ENCODE results near the gene PABPN1. TPM values are rescaled to one million over a fixed set of nuclear protein-coding genes. Genes with fewer than 3 reads are reported as not detected.

The PABPN1 gene
- polyA plus RNA-seq, 2 of the 4 experiments (the other 2 are of a cell fraction), result 157 to 197 TPM

- TF ChIP-seq MAX (IDR thresholded peaks at IDR 0.05), result peak; percentile 61
- peak; percentile 63 for TF ChIP-seq KDM5A (IDR thresholded peaks at IDR 0.05)
- no peak for TF ChIP-seq BHLHE40 (IDR thresholded peaks at IDR 0.05; ENCODE audit: low read depth, low read length)
- no peak for TF ChIP-seq RFX5 (IDR thresholded peaks at IDR 0.05)
- no peak for TF ChIP-seq FOXS1 (CRISPR knock-in tag; IDR thresholded peaks at IDR 0.05)
- TF ChIP-seq POLR2AphosphoS2 (conservative IDR thresholded peaks at IDR 0.05; ENCODE audit: low read length), result no peak
- no peak for TF ChIP-seq EP300 (IDR thresholded peaks at IDR 0.05)
- TF ChIP-seq HOXA7 (CRISPR knock-in tag; IDR thresholded peaks at IDR 0.05), result no peak
- no peak for TF ChIP-seq ATOH8 (CRISPR knock-in tag; IDR thresholded peaks at IDR 0.05; ENCODE audit: low read depth)
- TF ChIP-seq, protein P1, sequence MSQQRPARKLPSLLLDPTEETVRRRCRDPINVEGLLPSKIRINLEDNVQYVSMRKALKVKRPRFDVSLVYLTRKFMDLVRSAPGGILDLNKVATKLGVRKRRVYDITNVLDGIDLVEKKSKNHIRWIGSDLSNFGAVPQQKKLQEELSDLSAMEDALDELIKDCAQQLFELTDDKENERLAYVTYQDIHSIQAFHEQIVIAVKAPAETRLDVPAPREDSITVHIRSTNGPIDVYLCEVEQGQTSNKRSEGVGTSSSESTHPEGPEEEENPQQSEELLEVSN (IDR thresholded peaks at IDR 0.05; ENCODE audit: borderline replicate concordance, low read depth), result no peak
- no peak for TF ChIP-seq SMC3 (IDR thresholded peaks at IDR 0.05)
- TF ChIP-seq, protein P2, sequence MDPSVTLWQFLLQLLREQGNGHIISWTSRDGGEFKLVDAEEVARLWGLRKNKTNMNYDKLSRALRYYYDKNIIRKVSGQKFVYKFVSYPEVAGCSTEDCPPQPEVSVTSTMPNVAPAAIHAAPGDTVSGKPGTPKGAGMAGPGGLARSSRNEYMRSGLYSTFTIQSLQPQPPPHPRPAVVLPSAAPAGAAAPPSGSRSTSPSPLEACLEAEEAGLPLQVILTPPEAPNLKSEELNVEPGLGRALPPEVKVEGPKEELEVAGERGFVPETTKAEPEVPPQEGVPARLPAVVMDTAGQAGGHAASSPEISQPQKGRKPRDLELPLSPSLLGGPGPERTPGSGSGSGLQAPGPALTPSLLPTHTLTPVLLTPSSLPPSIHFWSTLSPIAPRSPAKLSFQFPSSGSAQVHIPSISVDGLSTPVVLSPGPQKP (IDR thresholded peaks at IDR 0.05; ENCODE audit: low read depth, low read length), result no peak
- no peak for TF ChIP-seq ZFP36 (IDR thresholded peaks at IDR 0.05; ENCODE audit: borderline replicate concordance, partially characterized antibody)
- TF ChIP-seq HEYL (CRISPR knock-in tag; IDR thresholded peaks at IDR 0.05), result no peak
- peak; percentile 74 for TF ChIP-seq PHF8 (IDR thresholded peaks at IDR 0.05; ENCODE audit: borderline replicate concordance, low read depth)
- TF ChIP-seq, protein P3, sequence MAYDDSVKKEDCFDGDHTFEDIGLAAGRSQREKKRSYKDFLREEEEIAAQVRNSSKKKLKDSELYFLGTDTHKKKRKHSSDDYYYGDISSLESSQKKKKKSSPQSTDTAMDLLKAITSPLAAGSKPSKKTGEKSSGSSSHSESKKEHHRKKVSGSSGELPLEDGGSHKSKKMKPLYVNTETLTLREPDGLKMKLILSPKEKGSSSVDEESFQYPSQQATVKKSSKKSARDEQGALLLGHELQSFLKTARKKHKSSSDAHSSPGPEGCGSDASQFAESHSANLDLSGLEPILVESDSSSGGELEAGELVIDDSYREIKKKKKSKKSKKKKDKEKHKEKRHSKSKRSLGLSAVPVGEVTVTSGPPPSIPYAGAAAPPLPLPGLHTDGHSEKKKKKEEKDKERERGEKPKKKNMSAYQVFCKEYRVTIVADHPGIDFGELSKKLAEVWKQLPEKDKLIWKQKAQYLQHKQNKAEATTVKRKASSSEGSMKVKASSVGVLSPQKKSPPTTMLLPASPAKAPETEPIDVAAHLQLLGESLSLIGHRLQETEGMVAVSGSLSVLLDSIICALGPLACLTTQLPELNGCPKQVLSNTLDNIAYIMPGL (CRISPR knock-in tag; IDR thresholded peaks at IDR 0.05; ENCODE audit: borderline replicate concordance), result no peak
- no peak for TF ChIP-seq ZSCAN20 (CRISPR knock-in tag; IDR thresholded peaks at IDR 0.05)
- no peak for TF ChIP-seq RCOR1 (IDR thresholded peaks at IDR 0.05; ENCODE audit: low read depth, low read length)
- no peak for TF ChIP-seq GATA3 (IDR thresholded peaks at IDR 0.05; ENCODE audit: borderline replicate concordance)
- TF ChIP-seq MYC (IDR thresholded peaks at IDR 0.05; ENCODE audit: borderline replicate concordance, low read length), result peak; percentile 50; the same call in 1 of the 2 replicates
- TF ChIP-seq MAZ (IDR thresholded peaks at IDR 0.05; ENCODE audit: borderline replicate concordance, low read depth, low read length), result peak; percentile 100
- TF ChIP-seq TFCP2L1 (CRISPR knock-in tag; IDR thresholded peaks at IDR 0.05), result no peak
- no peak for TF ChIP-seq ESRRA (IDR thresholded peaks at IDR 0.05; ENCODE audit: borderline replicate concordance, low read length)
- TF ChIP-seq RNF2 (IDR thresholded peaks at IDR 0.05; ENCODE audit: borderline replicate concordance, low read depth), result no peak
- no peak for TF ChIP-seq FOSL2 (IDR thresholded peaks at IDR 0.05)
- TF ChIP-seq FOSL2 (CRISPR knock-in tag; IDR thresholded peaks at IDR 0.05), result no peak
- TF ChIP-seq, protein P4, sequence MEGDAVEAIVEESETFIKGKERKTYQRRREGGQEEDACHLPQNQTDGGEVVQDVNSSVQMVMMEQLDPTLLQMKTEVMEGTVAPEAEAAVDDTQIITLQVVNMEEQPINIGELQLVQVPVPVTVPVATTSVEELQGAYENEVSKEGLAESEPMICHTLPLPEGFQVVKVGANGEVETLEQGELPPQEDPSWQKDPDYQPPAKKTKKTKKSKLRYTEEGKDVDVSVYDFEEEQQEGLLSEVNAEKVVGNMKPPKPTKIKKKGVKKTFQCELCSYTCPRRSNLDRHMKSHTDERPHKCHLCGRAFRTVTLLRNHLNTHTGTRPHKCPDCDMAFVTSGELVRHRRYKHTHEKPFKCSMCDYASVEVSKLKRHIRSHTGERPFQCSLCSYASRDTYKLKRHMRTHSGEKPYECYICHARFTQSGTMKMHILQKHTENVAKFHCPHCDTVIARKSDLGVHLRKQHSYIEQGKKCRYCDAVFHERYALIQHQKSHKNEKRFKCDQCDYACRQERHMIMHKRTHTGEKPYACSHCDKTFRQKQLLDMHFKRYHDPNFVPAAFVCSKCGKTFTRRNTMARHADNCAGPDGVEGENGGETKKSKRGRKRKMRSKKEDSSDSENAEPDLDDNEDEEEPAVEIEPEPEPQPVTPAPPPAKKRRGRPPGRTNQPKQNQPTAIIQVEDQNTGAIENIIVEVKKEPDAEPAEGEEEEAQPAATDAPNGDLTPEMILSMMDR (IDR thresholded peaks at IDR 0.05), result no peak
- TF ChIP-seq ZC3H11A (IDR thresholded peaks at IDR 0.05), result no peak
- TF ChIP-seq NR3C1 (IDR thresholded peaks at IDR 0.05), result no peak
- TF ChIP-seq POLR2A (IDR thresholded peaks at IDR 0.05; ENCODE audit: low read length), result peak; percentile 71
- no peak for TF ChIP-seq RAD21 (conservative IDR thresholded peaks at IDR 0.05 in 1 of 2, IDR thresholded peaks at IDR 0.05 in 1 of 2)
- peak; percentile 66 to 74; a peak in 3 of 5 replicates for TF ChIP-seq JUN (IDR thresholded peaks at IDR 0.05)
- TF ChIP-seq EHMT2 (IDR thresholded peaks at IDR 0.05; ENCODE audit: low read depth), result no peak
- no peak for TF ChIP-seq MAFK (IDR thresholded peaks at IDR 0.05; ENCODE audit: partially characterized antibody)
- TF ChIP-seq ZNF302 (CRISPR knock-in tag; IDR thresholded peaks at IDR 0.05), result no peak
- no peak for TF ChIP-seq HDAC2 (IDR thresholded peaks at IDR 0.05)
- no peak for TF ChIP-seq CBX2 (IDR thresholded peaks at IDR 0.05; ENCODE audit: borderline replicate concordance, low read depth)
These were observed 14.7 kb upstream of the PABPN1 start, which contains the start of gene BCL2L2 (continued) for GRCh38 chr14:23306412-23307145.
